BJ (cell line): ENCODE measurements around the gene ATG9A. TPM values are rescaled to one million over a fixed set of nuclear protein-coding genes. Genes with fewer than 3 reads are reported as not detected.

Experiments
- CTCF ChIA-PET: fragments of 350-600 bp; formaldehyde crosslinking; extraction: SDS; loops from one replicate; lab custom pipeline; 2021; ENCODE audit warnings: antibody characterized with exemption, inconsistent platforms; lab: Yijun Ruan, JAX
- POLR2A ChIA-PET: fragments of 300-600 bp; sonication (Branson Sonifier 250); formaldehyde crosslinking; extraction: SDS; loops from one replicate; lab custom pipeline; 2021; ENCODE audit warnings: antibody characterized with exemption; lab: Charles Lee
- DNase-seq: peaks from one replicate; pipeline ENCODE4 v3.0.0-alpha.2; 2011; ENCODE audit warnings: low read depth
- H3K27me3 ChIP-seq: 2 replicates; pipeline ENCODE4 v1.6.0; 2011; ENCODE audit warnings: low read length; ENCODE audit not compliant: control insufficient read depth, insufficient read depth
- H3K36me3 ChIP-seq: 2 replicates; pipeline ENCODE4 v1.5.1; 2011; ENCODE audit warnings: low read length; ENCODE audit not compliant: control insufficient read depth, insufficient read depth
- H3K4me3 ChIP-seq: 2 replicates; pipeline ENCODE4 v1.5.1; 2011; ENCODE audit warnings: low read depth, mild to moderate bottlenecking, control low read depth, low read length
- CTCF ChIP-seq: IDR thresholded peaks from 2 replicates; pipeline ENCODE4 v1.5.1; 2011; ENCODE audit warnings: low read depth, mild to moderate bottlenecking, control low read depth, inconsistent platforms, low read length, moderate library complexity; ENCODE audit not compliant: insufficient read depth
- polyA plus RNA-seq: library from polyadenylated mRNA; depleted of rRNA; stranded (reverse); fragments of >200 nt; gene quantifications from 2 replicates; pipeline ENCODE4 v1.2.3, GENCODE V29; 2011

Gene ATG9A
- polyA plus RNA-seq, 1 experiment, result 132 TPM

GRCh38 chr2:219245148-219245898 is 15.9 kb upstream of the ATG9A start, which contains the start of the genes GLB1L and STK16:
Gene GLB1L, minus strand, starts transcription at chr2:219245444. Its CDS starts 1,871 bp downstream, at chr2:219243573.
Gene STK16, plus strand, starts transcription at chr2:219245479. Its CDS starts 521 bp downstream, at chr2:219246000.
- POLR2A ChIA-PET, result interaction anchor here (0.6 to 1.1 kb wide), 4 partner anchors 15 to 1392 kb away, joined by 3 to 5 read pairs (median 3); partner anchors contain the start of genes ANKZF1 and ATG9A

GRCh38 chr2:219244789-219245147 is 15.3 kb upstream of the ATG9A start:
- TF ChIP-seq CTCF, result no peak
- POLR2A ChIA-PET, result interaction anchor here (0.6 to 1.1 kb wide), 3 partner anchors 14 to 1392 kb away, joined by 3 to 5 read pairs (median 3); partner anchors contain the start of genes ANKZF1 and ATG9A
- Histone ChIP-seq H3K36me3 (peaks cover 10% of the 10 kb centered on the region), H3K27me3 (no peaks in the 10 kb centered on the region), H3K4me3 (peak overlapping the region; percentile 90)
- CTCF ChIA-PET, result interaction anchor here (0.7 to 3.7 kb wide), 10 partner anchors 9 to 53 kb away, joined by 3 to 22 read pairs (median 4); partner anchors contain the start of genes ANKZF1, ATG9A, DNAJB2 and TUBA4A
- no peak for DNase-seq

More at GRCh38 chr2:219245148-219245898, 15.9 kb upstream of the ATG9A start, which contains the start of the genes GLB1L and STK16:
- CTCF ChIA-PET, result interaction anchor here (0.7 to 3.7 kb wide), 12 partner anchors 8 to 74 kb away, joined by 3 to 22 read pairs (median 4); partner anchors contain the start of genes ANKZF1, ATG9A, DNAJB2 and TUBA4A
- no peak for DNase-seq
- Histone ChIP-seq H3K4me3 (peak within 1 kb of the TSS; percentile 90), H3K27me3 (no peaks in the 10 kb centered on the region), H3K36me3 (peaks cover 10% of the 10 kb centered on the region)
- no peak for TF ChIP-seq CTCF

DNA sequence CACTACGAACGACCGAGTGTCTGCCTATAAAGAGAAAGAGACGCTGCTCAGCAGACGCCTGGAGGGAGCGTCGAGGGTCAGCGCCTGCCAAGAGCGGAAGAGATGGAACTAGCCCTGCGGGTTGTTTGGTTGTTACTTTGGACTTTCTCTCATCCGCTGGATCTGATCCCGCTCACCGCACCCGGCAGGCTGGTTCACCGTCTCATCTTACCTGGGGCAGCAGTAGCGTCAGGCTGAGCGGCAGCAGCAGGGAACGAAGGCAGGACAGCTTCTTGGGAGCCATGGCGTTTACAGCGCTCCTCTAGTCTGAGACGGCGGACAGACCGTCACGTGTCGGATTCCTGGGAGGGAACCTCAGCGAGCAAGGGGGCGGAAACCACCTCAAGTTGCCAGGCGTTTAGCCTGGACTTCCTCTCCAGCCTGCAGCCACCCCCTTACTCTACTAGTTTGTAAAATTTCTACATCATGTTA is 13.9 kb upstream of the ATG9A start:
- CTCF ChIA-PET, result interaction anchor here (3.7 kb wide), 1 partner anchor 51 kb away, joined by 22 read pairs; no protein-coding TSS in a partner anchor
- POLR2A ChIA-PET, result no interaction called here
- DNase-seq, result no peak
- TF ChIP-seq CTCF, result no peak
- peaks cover 9% of the 10 kb centered on the region for H3K36me3 ChIP-seq
- no peaks in the 10 kb centered on the region for H3K27me3 ChIP-seq
- H3K4me3 ChIP-seq, result peak overlapping the region; percentile 23; the same call in 1 of the 2 replicates

GRCh38 chr2:219234331-219234730 is 4.9 kb upstream of the ATG9A start:
- POLR2A ChIA-PET, result no interaction called here

More at GRCh38 chr2:219234331-219234730, 4.9 kb upstream of the ATG9A start:
- Histone ChIP-seq H3K4me3 (no peak overlapping the region), H3K27me3 (no peaks in the 10 kb centered on the region), H3K36me3 (peaks cover 46% of the 10 kb centered on the region)
- DNase-seq, result no peak
- CTCF ChIA-PET, result interaction anchor here (1.0 to 1.2 kb wide), 2 partner anchors 61 to 64 kb away, joined by 4 read pairs; no protein-coding TSS in a partner anchor
- no peak for TF ChIP-seq CTCF
